GM12874 (cell line): ENCODE data around the gene AGK.

ENCODE experiments used
- TF ChIP-seq, protein P1 (sequence below): IDR thresholded peaks from 2 replicates; pipeline ENCODE4 v1.5.1; 2011; ENCODE audit warnings: low read depth, mild to moderate bottlenecking, control low read depth, low read length, moderate library complexity; ENCODE audit not compliant: insufficient read depth

Gene AGK

DNA sequence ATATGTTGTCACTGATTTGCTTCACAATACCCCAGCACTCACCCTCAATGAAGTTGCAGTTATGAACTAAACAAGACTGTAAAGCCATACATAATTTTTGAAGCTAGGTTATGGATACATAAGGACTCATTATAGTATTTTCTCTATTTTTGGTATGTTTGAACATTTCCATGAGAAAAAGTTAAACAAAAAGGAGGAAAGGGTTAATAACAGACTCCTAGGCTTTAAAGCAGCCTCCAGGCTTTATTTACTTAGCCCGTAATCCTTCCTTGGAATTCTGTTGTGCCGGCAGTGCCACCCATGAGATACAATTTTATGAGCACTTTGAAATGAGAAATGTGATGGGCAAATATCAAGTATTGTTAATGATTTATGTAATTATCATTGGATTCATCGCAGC is 152.9 kb downstream of the AGK start:
- TF ChIP-seq, protein P1, sequence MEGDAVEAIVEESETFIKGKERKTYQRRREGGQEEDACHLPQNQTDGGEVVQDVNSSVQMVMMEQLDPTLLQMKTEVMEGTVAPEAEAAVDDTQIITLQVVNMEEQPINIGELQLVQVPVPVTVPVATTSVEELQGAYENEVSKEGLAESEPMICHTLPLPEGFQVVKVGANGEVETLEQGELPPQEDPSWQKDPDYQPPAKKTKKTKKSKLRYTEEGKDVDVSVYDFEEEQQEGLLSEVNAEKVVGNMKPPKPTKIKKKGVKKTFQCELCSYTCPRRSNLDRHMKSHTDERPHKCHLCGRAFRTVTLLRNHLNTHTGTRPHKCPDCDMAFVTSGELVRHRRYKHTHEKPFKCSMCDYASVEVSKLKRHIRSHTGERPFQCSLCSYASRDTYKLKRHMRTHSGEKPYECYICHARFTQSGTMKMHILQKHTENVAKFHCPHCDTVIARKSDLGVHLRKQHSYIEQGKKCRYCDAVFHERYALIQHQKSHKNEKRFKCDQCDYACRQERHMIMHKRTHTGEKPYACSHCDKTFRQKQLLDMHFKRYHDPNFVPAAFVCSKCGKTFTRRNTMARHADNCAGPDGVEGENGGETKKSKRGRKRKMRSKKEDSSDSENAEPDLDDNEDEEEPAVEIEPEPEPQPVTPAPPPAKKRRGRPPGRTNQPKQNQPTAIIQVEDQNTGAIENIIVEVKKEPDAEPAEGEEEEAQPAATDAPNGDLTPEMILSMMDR, result no peak

DNA sequence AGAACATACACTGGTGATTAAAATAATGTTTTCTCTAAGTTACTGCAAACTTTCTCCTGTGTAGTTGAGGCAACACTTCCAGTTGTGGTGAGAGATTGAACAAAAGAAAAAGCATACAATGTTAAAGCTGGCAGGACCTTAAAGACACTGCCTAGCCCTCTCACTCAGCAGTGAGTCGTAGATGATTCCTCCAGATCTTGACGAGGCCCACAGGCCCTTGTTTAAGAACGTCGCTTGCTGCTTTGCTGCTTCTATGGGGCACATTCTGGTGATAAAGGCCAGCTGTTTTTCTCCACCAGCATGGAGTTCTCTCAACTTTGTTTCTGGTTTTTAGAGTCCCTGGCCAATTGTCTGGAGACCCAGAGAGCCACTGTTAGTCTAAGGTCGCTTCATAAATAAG is 153.5 kb downstream of the AGK start:
- TF ChIP-seq, protein P1, result no peak
